GM23338 (cell line): ENCODE measurements around the gene SPSB4.

Experiments used
- CREB1 ChIP-seq: fragments of 250-450 bp; sonication (Bioruptor Pico); IDR thresholded peaks from 2 replicates; pipeline ENCODE4 v1.5.0; 2020; ENCODE audit warnings: low read depth, mild to moderate bottlenecking, moderate library complexity
- EZH2 ChIP-seq: fragments of 200-600 bp; sonication (generic); IDR thresholded peaks from one replicate; pipeline ENCODE4 v1.8.0; 2017; ENCODE audit warnings: antibody characterized with exemption, mild to moderate bottlenecking, low read depth; ENCODE audit not compliant: unreplicated experiment
- EZH2phosphoT487 ChIP-seq: fragments of 200-600 bp; sonication (generic); IDR thresholded peaks from one replicate; pipeline ENCODE4 v1.8.1; 2018; ENCODE audit warnings: antibody characterized with exemption; ENCODE audit not compliant: unreplicated experiment
- JUNB ChIP-seq: IDR thresholded peaks from one replicate; pipeline ENCODE4 v1.6.1; 2016; ENCODE audit warnings: antibody characterized with exemption; ENCODE audit not compliant: unreplicated experiment
- NANOG ChIP-seq: IDR thresholded peaks from 2 replicates; pipeline ENCODE4 v1.6.1; 2016; ENCODE audit warnings: antibody characterized with exemption, borderline replicate concordance
- POLR2AphosphoS5 ChIP-seq: IDR thresholded peaks from 2 replicates; pipeline ENCODE4 v1.6.1; 2016; ENCODE audit warnings: antibody characterized with exemption, low read depth
- STAT1 ChIP-seq: IDR thresholded peaks from one replicate; pipeline ENCODE4 v1.6.1; 2016; ENCODE audit warnings: antibody characterized with exemption; ENCODE audit not compliant: unreplicated experiment
- ZNF114 ChIP-seq: fragments of 250-450 bp; sonication (Bioruptor Pico); IDR thresholded peaks from 2 replicates; pipeline ENCODE4 v1.5.0; 2020; ENCODE audit warnings: mild to moderate bottlenecking, moderate library complexity
- ZNF331 ChIP-seq: fragments of 250-450 bp; sonication (Bioruptor Pico); IDR thresholded peaks from 2 replicates; pipeline ENCODE4 v1.5.0; 2020; ENCODE audit warnings: low read depth, mild to moderate bottlenecking, moderate library complexity
- TF ChIP-seq, protein P1 (sequence below): IDR thresholded peaks from one replicate; pipeline ENCODE4 v1.6.1; 2018; ENCODE audit warnings: antibody characterized with exemption; ENCODE audit not compliant: unreplicated experiment
- TF ChIP-seq, protein P2 (sequence below), 2 experiments: fragments of 200-600 bp in 1 of 2; sonication (generic) in 1 of 2; conservative IDR thresholded peaks; 2 replicates each; pipeline versions ENCODE4 v1.5.1 to v1.6.1; 2016 to 2017; ENCODE audit warnings: antibody characterized with exemption in 2 of 2, low read depth in 2 of 2, mild to moderate bottlenecking in 2 of 2, moderate library complexity in 1 of 2
- TF ChIP-seq, protein P3 (sequence below): IDR thresholded peaks from 2 replicates; pipeline ENCODE4 v1.6.1; 2016; ENCODE audit warnings: antibody characterized with exemption
- TF ChIP-seq, protein P4 (sequence below): fragments of 250-450 bp; sonication (Bioruptor Pico); IDR thresholded peaks from 2 replicates; pipeline ENCODE4 v1.5.0; 2020; ENCODE audit warnings: mild to moderate bottlenecking, moderate library complexity

DNA sequence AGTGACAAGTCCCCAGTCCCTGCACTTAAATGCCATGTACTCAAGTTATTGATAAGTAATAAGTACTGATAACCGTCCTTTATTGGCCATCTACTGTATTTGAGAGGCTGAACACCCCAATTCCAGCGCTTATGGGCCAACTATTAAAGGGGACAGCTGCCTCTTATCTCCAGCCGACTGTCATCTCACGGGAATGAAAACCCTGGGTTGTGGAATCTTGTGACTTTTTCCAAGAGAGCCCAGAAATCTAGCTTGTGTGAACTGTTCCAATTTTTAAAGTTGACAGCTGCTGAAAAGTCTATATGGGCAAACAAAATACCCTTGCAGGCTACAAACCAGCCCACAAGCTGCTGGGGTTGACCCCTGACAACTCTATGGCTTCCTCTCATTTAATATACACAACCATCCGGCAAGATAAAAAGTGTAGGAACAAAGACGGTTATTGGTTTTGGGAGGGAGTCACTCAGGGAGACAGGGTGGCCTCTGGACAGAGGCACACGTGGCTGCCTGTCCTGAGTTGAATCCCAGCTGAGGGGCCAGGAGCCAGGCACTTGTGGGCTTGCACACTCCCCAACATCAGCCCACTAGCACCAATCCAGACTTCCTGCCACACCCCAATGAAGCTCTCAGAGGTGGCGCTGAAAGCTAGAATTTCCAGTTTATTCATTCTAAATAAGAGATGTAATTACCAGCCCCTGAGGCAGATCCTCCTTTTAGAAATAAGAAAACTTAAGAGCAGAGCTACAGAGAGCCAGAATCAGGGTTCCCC, 16.2 kb downstream of the SPSB4 start:
- TF ChIP-seq, protein P1, sequence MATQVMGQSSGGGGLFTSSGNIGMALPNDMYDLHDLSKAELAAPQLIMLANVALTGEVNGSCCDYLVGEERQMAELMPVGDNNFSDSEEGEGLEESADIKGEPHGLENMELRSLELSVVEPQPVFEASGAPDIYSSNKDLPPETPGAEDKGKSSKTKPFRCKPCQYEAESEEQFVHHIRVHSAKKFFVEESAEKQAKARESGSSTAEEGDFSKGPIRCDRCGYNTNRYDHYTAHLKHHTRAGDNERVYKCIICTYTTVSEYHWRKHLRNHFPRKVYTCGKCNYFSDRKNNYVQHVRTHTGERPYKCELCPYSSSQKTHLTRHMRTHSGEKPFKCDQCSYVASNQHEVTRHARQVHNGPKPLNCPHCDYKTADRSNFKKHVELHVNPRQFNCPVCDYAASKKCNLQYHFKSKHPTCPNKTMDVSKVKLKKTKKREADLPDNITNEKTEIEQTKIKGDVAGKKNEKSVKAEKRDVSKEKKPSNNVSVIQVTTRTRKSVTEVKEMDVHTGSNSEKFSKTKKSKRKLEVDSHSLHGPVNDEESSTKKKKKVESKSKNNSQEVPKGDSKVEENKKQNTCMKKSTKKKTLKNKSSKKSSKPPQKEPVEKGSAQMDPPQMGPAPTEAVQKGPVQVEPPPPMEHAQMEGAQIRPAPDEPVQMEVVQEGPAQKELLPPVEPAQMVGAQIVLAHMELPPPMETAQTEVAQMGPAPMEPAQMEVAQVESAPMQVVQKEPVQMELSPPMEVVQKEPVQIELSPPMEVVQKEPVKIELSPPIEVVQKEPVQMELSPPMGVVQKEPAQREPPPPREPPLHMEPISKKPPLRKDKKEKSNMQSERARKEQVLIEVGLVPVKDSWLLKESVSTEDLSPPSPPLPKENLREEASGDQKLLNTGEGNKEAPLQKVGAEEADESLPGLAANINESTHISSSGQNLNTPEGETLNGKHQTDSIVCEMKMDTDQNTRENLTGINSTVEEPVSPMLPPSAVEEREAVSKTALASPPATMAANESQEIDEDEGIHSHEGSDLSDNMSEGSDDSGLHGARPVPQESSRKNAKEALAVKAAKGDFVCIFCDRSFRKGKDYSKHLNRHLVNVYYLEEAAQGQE: no peak
- TF ChIP-seq EZH2 (no peak), ZNF331 (CRISPR knock-in tag) (no peak), EZH2phosphoT487 (no peak), CREB1 (no peak), POLR2AphosphoS5 (no peak), NANOG (no peak), JUNB (no peak), STAT1 (no peak), ZNF114 (CRISPR knock-in tag) (no peak)
- TF ChIP-seq, protein P2, sequence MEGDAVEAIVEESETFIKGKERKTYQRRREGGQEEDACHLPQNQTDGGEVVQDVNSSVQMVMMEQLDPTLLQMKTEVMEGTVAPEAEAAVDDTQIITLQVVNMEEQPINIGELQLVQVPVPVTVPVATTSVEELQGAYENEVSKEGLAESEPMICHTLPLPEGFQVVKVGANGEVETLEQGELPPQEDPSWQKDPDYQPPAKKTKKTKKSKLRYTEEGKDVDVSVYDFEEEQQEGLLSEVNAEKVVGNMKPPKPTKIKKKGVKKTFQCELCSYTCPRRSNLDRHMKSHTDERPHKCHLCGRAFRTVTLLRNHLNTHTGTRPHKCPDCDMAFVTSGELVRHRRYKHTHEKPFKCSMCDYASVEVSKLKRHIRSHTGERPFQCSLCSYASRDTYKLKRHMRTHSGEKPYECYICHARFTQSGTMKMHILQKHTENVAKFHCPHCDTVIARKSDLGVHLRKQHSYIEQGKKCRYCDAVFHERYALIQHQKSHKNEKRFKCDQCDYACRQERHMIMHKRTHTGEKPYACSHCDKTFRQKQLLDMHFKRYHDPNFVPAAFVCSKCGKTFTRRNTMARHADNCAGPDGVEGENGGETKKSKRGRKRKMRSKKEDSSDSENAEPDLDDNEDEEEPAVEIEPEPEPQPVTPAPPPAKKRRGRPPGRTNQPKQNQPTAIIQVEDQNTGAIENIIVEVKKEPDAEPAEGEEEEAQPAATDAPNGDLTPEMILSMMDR (conservative IDR thresholded peaks at IDR 0.05; ENCODE audit: low read depth in 2 of 2): no peak
- TF ChIP-seq, protein P3, sequence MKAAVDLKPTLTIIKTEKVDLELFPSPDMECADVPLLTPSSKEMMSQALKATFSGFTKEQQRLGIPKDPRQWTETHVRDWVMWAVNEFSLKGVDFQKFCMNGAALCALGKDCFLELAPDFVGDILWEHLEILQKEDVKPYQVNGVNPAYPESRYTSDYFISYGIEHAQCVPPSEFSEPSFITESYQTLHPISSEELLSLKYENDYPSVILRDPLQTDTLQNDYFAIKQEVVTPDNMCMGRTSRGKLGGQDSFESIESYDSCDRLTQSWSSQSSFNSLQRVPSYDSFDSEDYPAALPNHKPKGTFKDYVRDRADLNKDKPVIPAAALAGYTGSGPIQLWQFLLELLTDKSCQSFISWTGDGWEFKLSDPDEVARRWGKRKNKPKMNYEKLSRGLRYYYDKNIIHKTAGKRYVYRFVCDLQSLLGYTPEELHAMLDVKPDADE: no peak
- TF ChIP-seq, protein P4, sequence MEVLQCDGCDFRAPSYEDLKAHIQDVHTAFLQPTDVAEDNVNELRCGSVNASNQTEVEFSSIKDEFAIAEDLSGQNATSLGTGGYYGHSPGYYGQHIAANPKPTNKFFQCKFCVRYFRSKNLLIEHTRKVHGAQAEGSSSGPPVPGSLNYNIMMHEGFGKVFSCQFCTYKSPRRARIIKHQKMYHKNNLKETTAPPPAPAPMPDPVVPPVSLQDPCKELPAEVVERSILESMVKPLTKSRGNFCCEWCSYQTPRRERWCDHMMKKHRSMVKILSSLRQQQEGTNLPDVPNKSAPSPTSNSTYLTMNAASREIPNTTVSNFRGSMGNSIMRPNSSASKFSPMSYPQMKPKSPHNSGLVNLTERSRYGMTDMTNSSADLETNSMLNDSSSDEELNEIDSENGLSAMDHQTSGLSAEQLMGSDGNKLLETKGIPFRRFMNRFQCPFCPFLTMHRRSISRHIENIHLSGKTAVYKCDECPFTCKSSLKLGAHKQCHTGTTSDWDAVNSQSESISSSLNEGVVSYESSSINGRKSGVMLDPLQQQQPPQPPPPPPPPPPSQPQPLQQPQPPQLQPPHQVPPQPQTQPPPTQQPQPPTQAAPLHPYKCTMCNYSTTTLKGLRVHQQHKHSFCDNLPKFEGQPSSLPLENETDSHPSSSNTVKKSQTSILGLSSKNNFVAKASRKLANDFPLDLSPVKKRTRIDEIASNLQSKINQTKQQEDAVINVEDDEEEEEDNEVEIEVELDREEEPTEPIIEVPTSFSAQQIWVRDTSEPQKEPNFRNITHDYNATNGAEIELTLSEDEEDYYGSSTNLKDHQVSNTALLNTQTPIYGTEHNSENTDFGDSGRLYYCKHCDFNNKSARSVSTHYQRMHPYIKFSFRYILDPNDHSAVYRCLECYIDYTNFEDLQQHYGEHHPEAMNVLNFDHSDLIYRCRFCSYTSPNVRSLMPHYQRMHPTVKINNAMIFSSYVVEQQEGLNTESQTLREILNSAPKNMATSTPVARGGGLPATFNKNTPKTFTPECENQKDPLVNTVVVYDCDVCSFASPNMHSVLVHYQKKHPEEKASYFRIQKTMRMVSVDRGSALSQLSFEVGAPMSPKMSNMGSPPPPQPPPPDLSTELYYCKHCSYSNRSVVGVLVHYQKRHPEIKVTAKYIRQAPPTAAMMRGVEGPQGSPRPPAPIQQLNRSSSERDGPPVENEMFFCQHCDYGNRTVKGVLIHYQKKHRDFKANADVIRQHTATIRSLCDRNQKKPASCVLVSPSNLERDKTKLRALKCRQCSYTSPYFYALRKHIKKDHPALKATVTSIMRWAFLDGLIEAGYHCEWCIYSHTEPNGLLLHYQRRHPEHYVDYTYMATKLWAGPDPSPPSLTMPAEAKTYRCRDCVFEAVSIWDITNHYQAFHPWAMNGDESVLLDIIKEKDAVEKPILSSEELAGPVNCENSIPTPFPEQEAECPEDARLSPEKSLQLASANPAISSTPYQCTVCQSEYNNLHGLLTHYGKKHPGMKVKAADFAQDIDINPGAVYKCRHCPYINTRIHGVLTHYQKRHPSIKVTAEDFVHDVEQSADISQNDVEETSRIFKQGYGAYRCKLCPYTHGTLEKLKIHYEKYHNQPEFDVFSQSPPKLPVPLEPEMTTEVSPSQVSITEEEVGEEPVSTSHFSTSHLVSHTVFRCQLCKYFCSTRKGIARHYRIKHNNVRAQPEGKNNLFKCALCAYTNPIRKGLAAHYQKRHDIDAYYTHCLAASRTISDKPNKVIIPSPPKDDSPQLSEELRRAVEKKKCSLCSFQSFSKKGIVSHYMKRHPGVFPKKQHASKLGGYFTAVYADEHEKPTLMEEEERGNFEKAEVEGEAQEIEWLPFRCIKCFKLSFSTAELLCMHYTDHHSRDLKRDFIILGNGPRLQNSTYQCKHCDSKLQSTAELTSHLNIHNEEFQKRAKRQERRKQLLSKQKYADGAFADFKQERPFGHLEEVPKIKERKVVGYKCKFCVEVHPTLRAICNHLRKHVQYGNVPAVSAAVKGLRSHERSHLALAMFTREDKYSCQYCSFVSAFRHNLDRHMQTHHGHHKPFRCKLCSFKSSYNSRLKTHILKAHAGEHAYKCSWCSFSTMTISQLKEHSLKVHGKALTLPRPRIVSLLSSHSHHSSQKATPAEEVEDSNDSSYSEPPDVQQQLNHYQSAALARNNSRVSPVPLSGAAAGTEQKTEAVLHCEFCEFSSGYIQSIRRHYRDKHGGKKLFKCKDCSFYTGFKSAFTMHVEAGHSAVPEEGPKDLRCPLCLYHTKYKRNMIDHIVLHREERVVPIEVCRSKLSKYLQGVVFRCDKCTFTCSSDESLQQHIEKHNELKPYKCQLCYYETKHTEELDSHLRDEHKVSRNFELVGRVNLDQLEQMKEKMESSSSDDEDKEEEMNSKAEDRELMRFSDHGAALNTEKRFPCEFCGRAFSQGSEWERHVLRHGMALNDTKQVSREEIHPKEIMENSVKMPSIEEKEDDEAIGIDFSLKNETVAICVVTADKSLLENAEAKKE (CRISPR knock-in tag): no peak
